GM12892 (cell line): ENCODE data around the gene SRMS.

ENCODE experiments used
- POLR2A ChIP-seq: IDR thresholded peaks from 2 replicates; pipeline ENCODE4 v1.6.1; 2011; ENCODE audit warnings: low read depth, low read length, control low read depth
- POLR2AphosphoS5 ChIP-seq: IDR thresholded peaks from 2 replicates; pipeline ENCODE4 v1.6.1; 2011; ENCODE audit warnings: low read depth, low read length, control low read depth
- TAF1 ChIP-seq: IDR thresholded peaks from 2 replicates; pipeline ENCODE4 v1.6.1; 2011; ENCODE audit warnings: low read depth, mild to moderate bottlenecking, control low read depth, low read length, borderline replicate concordance

DNA sequence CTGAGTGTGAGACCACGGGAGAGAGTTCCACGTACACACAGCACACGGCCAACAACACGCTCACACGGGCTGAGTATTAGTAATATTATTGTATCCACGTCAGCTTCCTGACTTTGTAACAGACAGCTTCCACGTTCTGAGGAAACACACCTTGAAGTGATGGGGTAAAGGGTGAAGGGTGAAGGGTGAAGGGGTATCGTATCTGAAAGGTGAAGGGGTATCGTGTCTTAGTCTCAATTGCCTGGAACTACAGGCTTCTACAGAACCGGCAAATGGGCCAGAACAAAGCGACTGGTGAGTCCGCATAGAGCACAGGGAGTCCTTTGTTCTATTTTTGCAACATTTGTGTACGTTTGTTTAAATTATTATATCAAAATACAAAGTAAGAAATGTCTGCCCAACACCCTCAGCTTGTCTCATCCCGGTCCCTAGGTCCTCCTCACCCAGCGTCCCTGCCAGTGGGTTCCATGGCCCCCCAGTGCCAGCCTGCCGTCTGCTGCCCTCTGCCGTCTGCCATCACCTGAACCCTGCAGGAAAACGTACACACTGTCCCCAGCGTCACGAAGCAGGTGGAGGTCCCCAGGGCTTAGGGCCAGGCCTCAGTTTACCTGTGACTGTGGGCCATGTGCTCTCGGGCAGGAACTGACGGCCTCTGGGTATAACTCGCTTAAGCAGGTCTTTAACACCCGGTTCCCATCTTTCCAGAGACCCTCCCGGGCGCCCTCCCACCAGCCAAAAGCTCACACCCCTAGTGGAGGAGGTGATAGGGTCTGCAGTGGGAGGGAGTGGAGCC lies 30.9 kb upstream of the SRMS start:
- TF ChIP-seq POLR2A (no peak), POLR2AphosphoS5 (no peak), TAF1 (no peak)
